Measurements from ENCODE around the gene HENMT1.

- TF ChIP-seq CTCF (IDR thresholded peaks at IDR 0.05 in 2 of 3, conservative IDR thresholded peaks at IDR 0.05 in 1 of 3; ENCODE audit: borderline replicate concordance in 1 of 3, insufficient read depth in 1 of 3, low read depth in 2 of 3, low read length in 2 of 3) (no peak), POLR2AphosphoS5 (IDR thresholded peaks at IDR 0.05; ENCODE audit: low read depth, low read length) (no peak), SIN3A (IDR thresholded peaks at IDR 0.05; ENCODE audit: low read depth) (no peak), REST (IDR thresholded peaks at IDR 0.05; ENCODE audit: low read depth) (no peak), ZNF274 (IDR thresholded peaks at IDR 0.05; ENCODE audit: low read depth, low read length) (no peak), POLR2A (IDR thresholded peaks at IDR 0.05; ENCODE audit: borderline replicate concordance, extremely low read depth, insufficient read depth, insufficient read length) (no peak), EZH2 (IDR thresholded peaks at IDR 0.05) (no peak), EZH2phosphoT487 (IDR thresholded peaks at IDR 0.05; ENCODE audit: borderline replicate concordance) (no peak), CBX3 (IDR thresholded peaks at IDR 0.05; ENCODE audit: low read depth) (no peak), YY1 (IDR thresholded peaks at IDR 0.05; ENCODE audit: extremely low read depth, insufficient replicate concordance, low read depth, low read length) (no peak), RAD21 (IDR thresholded peaks at IDR 0.05; ENCODE audit: low read depth) (no peak), ATF3 (IDR thresholded peaks at IDR 0.05) (no peak), JUND (IDR thresholded peaks at IDR 0.05) (no peak), SRF (IDR thresholded peaks at IDR 0.05; ENCODE audit: low read depth) (no peak)
Observed at GRCh38 chr1:108624069-108624468, 36.8 kb downstream of the HENMT1 start.
